Measurements from ENCODE around the gene MAP4.

Gene MAP4

GRCh38 chr3:47804577-47804976, 211.6 kb downstream of the MAP4 start:
- Histone ChIP-seq H3K4me3 (ENCODE audit: low read length) (no peak overlapping the region), H3K9ac (ENCODE audit: low read length) (peak overlapping the region; percentile 98)

GRCh38 chr3:47803480-47804025, 212.7 kb downstream of the MAP4 start:
- H3K4me3 ChIP-seq (ENCODE audit: low read length): peak overlapping the region; percentile 96
- H3K4me1 ChIP-seq (ENCODE audit: control insufficient read depth, low read depth, low read length): no peaks in the 10 kb centered on the region
- H3K36me3 ChIP-seq (ENCODE audit: control insufficient read depth, low read depth, low read length): peaks cover 9% of the 10 kb centered on the region
- H3K27ac ChIP-seq (ENCODE audit: low read length): peak overlapping the region; percentile 94
- H3K9ac ChIP-seq (ENCODE audit: low read length): peak overlapping the region; percentile 98
- H3K9me3 ChIP-seq (ENCODE audit: control insufficient read depth, low read depth, low read length): no peaks in the 10 kb centered on the region
- H3K27me3 ChIP-seq (ENCODE audit: control insufficient read depth, insufficient read depth, low read length): no peaks in the 10 kb centered on the region

More at GRCh38 chr3:47804577-47804976, 211.6 kb downstream of the MAP4 start:
- no peaks in the 10 kb centered on the region for H3K4me1 ChIP-seq (ENCODE audit: control insufficient read depth, low read depth, low read length)
- no peaks in the 10 kb centered on the region for H3K9me3 ChIP-seq (ENCODE audit: control insufficient read depth, low read depth, low read length)
- no peaks in the 10 kb centered on the region for H3K27me3 ChIP-seq (ENCODE audit: control insufficient read depth, insufficient read depth, low read length)
- H3K27ac ChIP-seq (ENCODE audit: low read length): no peak overlapping the region
- peaks cover 13% of the 10 kb centered on the region for H3K36me3 ChIP-seq (ENCODE audit: control insufficient read depth, low read depth, low read length)

GRCh38 chr3:47802734-47803479, 213.3 kb downstream of the MAP4 start, which contains the start of gene DHX30:
Gene DHX30, plus strand, starts transcription at chr3:47803138. Its CDS starts 7,546 bp downstream, at chr3:47810684.
- Histone ChIP-seq H3K4me3 (ENCODE audit: low read length) (peak within 1 kb of the TSS; percentile 96), H3K9ac (ENCODE audit: low read length) (peak within 1 kb of the TSS; percentile 98), H3K27ac (ENCODE audit: low read length) (peak within 1 kb of the TSS; percentile 94), H3K4me1 (ENCODE audit: control insufficient read depth, low read depth, low read length) (no peaks in the 10 kb centered on the region), H3K27me3 (ENCODE audit: control insufficient read depth, insufficient read depth, low read length) (no peaks in the 10 kb centered on the region), H3K9me3 (ENCODE audit: control insufficient read depth, low read depth, low read length) (no peaks in the 10 kb centered on the region), H3K36me3 (ENCODE audit: control insufficient read depth, low read depth, low read length) (peaks cover 9% of the 10 kb centered on the region)

Data from iPS-18a (cell line).